Fibroblast of lung (primary cell): ENCODE data around the gene TATDN3. TPM values are rescaled to one million over a fixed set of nuclear protein-coding genes. Genes with fewer than 3 reads are reported as not detected.

Experiments used
- DNase-seq, 2 donors: peaks; one replicate each; pipeline versions ENCODE4 v3.0.0 to v3.0.0-alpha.2; 2010; ENCODE audit warnings: low read depth in 2 of 2
- H2AFZ ChIP-seq: 2 replicates; pipeline ENCODE4 v1.5.1; 2012; ENCODE audit warnings: low read length, control low read depth, inconsistent platforms
- H3K27ac ChIP-seq: 2 replicates; pipeline ENCODE4 v1.5.1; 2011; ENCODE audit warnings: low read length, control low read depth; ENCODE audit not compliant: insufficient read depth
- H3K27me3 ChIP-seq: 2 replicates; pipeline ENCODE4 v1.5.1; 2011; ENCODE audit warnings: mild to moderate bottlenecking, low read length; ENCODE audit not compliant: control insufficient read depth, insufficient read depth
- H3K36me3 ChIP-seq: 2 replicates; pipeline ENCODE4 v1.5.1; 2011; ENCODE audit warnings: low read length; ENCODE audit not compliant: control insufficient read depth, insufficient read depth
- H3K4me1 ChIP-seq: 2 replicates; pipeline ENCODE4 v1.5.1; 2011; ENCODE audit warnings: low read length; ENCODE audit not compliant: control insufficient read depth, insufficient read depth; ENCODE audit errors: extremely low read depth
- H3K4me2 ChIP-seq: 2 replicates; pipeline ENCODE4 v1.5.1; 2011; ENCODE audit warnings: low read length, control low read depth; ENCODE audit not compliant: insufficient read depth; ENCODE audit errors: extremely low read depth
- H3K4me3 ChIP-seq, 4 experiments: fragments of 200-600 bp in 1 of 4; sonication (generic) in 1 of 4; replicated peaks in 1 of 4; 2 replicates each; pipeline ENCODE4 v1.5.1; 2011 to 2016; ENCODE audit warnings: low read length in 4 of 4, low read depth in 3 of 4, mild to moderate bottlenecking in 3 of 4, control low read depth in 2 of 4, inconsistent platforms in 1 of 4, mixed read lengths in 1 of 4; ENCODE audit not compliant: insufficient read depth in 1 of 4; ENCODE audit errors: control extremely low read depth in 1 of 4
- H3K79me2 ChIP-seq: 2 replicates; pipeline ENCODE4 v1.5.1; 2012; ENCODE audit warnings: mild to moderate bottlenecking, low read length, inconsistent platforms; ENCODE audit not compliant: control insufficient read depth, insufficient read depth
- H3K9ac ChIP-seq: 2 replicates; pipeline ENCODE4 v1.5.1; 2011; ENCODE audit warnings: mild to moderate bottlenecking, low read length, control low read depth; ENCODE audit not compliant: insufficient read depth
- H3K9me3 ChIP-seq: 2 replicates; pipeline ENCODE4 v1.5.1; 2012; ENCODE audit warnings: low read depth, low read length; ENCODE audit not compliant: control insufficient read depth, insufficient read depth
- H4K20me1 ChIP-seq: 2 replicates; pipeline ENCODE4 v1.5.1; 2011; ENCODE audit warnings: low read length; ENCODE audit not compliant: control insufficient read depth, insufficient read depth; ENCODE audit errors: extremely low read depth
- CTCF ChIP-seq, 2 donors: IDR thresholded peaks in 1 of 2; conservative IDR thresholded peaks in 1 of 2; 1 replicate in 1 of 2; 2 replicates in 1 of 2; pipeline ENCODE4 v1.5.1; 2011 to 2012; ENCODE audit warnings: low read length in 2 of 2, control low read depth in 1 of 2, inconsistent platforms in 1 of 2, low read depth in 1 of 2, mild to moderate bottlenecking in 1 of 2
- EZH2 ChIP-seq: IDR thresholded peaks from 2 replicates; pipeline ENCODE4 v1.5.1; 2012; ENCODE audit warnings: low read length, control low read depth, mild to moderate bottlenecking; ENCODE audit errors: missing control alignments
- polyA plus RNA-seq, 2 donors: library from polyadenylated mRNA; depleted of rRNA in 1 of 2; stranded (reverse) in 1 of 2; unstranded in 1 of 2; fragments of >200 nt; gene quantifications; 2 replicates each; pipeline ENCODE4 v1.2.1, GENCODE V29; 2011 to 2012; ENCODE audit warnings: missing spikeins in 1 of 2
- total RNA-seq: library from RNA; depleted of rRNA; stranded (reverse); fragments of >200 nt; gene quantifications from 2 replicates; pipeline ENCODE4 v1.2.1, GENCODE V29; 2014

Gene TATDN3
- total and polyA plus RNA-seq, 2 donors (not counting 1 experiment from before 2014, with no cell fraction given), result 17.6 to 22.5 TPM

DNA sequence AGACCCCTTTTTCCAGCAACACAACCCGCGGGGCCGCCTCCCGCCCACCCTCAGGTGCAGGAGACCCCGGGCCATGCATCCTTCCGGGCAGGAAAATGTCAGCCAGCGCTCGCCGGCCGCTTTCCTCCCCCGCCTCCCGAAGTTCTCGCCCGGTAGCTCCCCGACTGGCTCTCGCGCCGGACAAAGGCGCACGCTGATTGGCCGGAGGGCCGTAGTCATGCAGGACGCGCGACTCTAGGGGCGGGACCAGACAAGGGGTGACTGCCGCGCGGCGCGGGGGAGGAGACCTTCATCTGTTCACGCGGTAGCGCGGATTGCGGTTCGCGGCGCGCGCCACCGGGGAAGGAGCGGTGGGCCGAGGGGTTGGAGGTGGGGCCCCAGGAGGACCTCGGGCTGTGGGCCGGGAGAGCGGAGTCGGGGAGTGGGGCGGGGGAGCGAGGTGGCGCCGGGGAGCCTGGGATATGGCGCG, 66.3 kb downstream of the TATDN3 start, which contains the start of gene FLVCR1:
Gene FLVCR1 (plus strand): TSS at position 284 of the 469 bp plus-strand sequence. CDS start 178 bp downstream, at position 462.
- peak; percentile 93 to 96 for DNase-seq
- Histone ChIP-seq H3K79me2 (peaks cover 23% of the 10 kb centered on the region), H3K9me3 (no peaks in the 10 kb centered on the region), H3K4me2 (peak within 1 kb of the TSS; percentile 99), H3K27ac (peak within 1 kb of the TSS; percentile 73), H3K4me3 (peak within 1 kb of the TSS; percentile 78 to 85 (median 83)), H2AFZ (peak within 1 kb of the TSS; percentile 90), H3K4me1 (peaks cover 9% of the 10 kb centered on the region), H3K27me3 (no peaks in the 10 kb centered on the region), H3K9ac (peak within 1 kb of the TSS; percentile 78), H4K20me1 (no peaks in the 10 kb centered on the region), H3K36me3 (no peaks in the 10 kb centered on the region)
- TF ChIP-seq CTCF (conservative IDR thresholded peaks at IDR 0.05 in 1 of 2, IDR thresholded peaks at IDR 0.05 in 1 of 2; ENCODE audit: low read depth in 1 of 2, low read length in 2 of 2) (no peak), EZH2 (no peak)

DNA sequence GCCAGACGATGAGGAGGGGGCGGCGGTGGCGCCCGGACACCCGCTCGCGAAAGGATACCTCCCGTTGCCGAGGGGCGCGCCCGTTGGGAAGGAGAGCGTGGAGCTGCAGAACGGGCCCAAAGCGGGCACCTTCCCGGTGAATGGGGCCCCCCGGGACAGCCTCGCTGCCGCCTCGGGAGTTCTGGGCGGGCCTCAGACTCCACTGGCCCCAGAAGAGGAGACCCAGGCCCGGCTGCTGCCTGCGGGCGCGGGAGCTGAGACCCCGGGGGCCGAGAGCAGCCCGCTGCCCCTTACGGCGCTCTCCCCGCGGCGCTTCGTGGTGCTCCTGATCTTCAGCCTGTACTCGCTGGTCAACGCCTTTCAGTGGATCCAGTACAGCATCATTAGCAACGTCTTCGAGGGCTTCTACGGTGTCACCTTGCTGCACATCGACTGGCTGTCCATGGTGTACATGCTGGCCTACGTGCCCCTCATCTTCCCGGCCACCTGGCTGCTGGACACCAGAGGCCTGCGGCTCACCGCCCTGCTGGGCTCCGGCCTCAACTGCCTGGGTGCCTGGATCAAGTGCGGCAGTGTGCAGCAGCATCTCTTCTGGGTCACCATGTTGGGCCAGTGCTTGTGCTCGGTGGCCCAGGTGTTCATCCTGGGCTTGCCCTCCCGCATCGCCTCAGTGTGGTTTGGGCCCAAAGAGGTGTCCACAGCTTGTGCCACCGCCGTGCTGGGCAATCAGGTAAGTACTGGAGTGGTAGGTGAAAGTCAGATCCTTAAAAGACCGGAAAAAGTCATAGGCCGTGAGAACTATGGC, 67.0 kb downstream of the TATDN3 start:
- Histone ChIP-seq H3K36me3 (no peaks in the 10 kb centered on the region), H3K4me3 (peak overlapping the region; percentile 78 to 85 (median 83)), H3K9me3 (no peaks in the 10 kb centered on the region), H3K79me2 (peaks cover 23% of the 10 kb centered on the region), H3K27ac (peak overlapping the region; percentile 73), H3K27me3 (no peaks in the 10 kb centered on the region), H3K9ac (peak overlapping the region; percentile 78), H3K4me2 (peak overlapping the region; percentile 99), H3K4me1 (peaks cover 9% of the 10 kb centered on the region), H2AFZ (peak overlapping the region; percentile 90), H4K20me1 (no peaks in the 10 kb centered on the region)
- peak; percentile 34 to 50 for DNase-seq
- TF ChIP-seq EZH2 (no peak), CTCF (conservative IDR thresholded peaks at IDR 0.05 in 1 of 2, IDR thresholded peaks at IDR 0.05 in 1 of 2; ENCODE audit: low read depth in 1 of 2, low read length in 2 of 2) (no peak)

DNA sequence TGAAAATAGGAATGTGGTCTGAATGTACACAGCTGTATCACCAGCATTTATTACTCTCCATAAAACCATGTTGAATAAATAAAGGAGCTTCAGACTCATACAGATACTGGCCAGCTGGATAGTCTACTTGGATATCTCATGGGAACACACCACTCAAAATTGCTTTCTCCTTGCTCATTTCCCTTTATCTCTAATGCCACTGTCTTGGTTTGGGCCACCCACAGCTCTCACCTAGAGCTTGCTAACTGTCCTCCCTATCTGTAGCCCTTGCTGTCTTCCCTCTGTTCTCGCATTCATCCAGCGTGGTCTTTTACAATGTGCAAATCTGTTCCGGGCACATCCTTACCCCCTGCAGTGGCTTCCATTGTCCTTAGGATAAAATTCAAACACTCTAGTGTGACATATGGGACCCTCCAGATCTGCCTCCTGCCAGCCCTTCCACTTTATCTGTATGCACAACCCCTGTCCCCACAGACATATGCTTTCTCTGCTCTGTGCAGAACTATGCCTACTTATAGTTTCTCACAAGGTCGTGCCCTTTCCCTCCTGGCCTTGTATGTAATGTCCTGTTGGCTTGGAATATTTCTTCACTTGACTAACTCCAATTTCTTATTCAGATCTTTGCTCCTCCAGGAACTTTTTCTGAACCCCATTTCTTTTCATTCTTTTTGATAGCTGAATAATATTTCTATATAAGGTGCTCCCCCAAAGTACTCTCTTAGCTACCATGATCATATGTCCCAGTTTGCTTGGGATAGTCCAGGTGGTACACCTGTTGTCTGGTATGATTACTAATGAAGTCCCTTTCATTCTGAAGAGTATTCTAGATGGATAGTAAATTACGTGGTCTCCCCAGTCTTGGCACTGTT, 69.3 kb downstream of the TATDN3 start:
- H3K9ac ChIP-seq, result no peak overlapping the region
- no peaks in the 10 kb centered on the region for H4K20me1 ChIP-seq
- peak overlapping the region; percentile 56 for H3K4me2 ChIP-seq
- no peaks in the 10 kb centered on the region for H3K9me3 ChIP-seq
- no peak overlapping the region for H2AFZ ChIP-seq
- H3K4me3 ChIP-seq, result peak overlapping the region in 2 of 4 experiments; percentile 4 to 19
- H3K36me3 ChIP-seq, result peaks cover 2% of the 10 kb centered on the region
- no peak for TF ChIP-seq EZH2
- no peak for TF ChIP-seq CTCF (conservative IDR thresholded peaks at IDR 0.05 in 1 of 2, IDR thresholded peaks at IDR 0.05 in 1 of 2; ENCODE audit: low read depth in 1 of 2, low read length in 2 of 2)
- peaks cover 23% of the 10 kb centered on the region for H3K79me2 ChIP-seq
- DNase-seq, result peak; percentile 6 to 27
- no peaks in the 10 kb centered on the region for H3K27me3 ChIP-seq
- H3K4me1 ChIP-seq, result peaks cover 9% of the 10 kb centered on the region
- no peak overlapping the region for H3K27ac ChIP-seq
